DMS 273 treated with DMSO at 0.1 percent for 48 hours (cell line): Measurements from ENCODE around the gene MCUB.
"Not testable (repeated sequence)": the region's sequence is repeated elsewhere in the genome, so short reads cannot be mapped to it uniquely, and the experiment has no call there.

ENCODE experiments used
- DNase-seq: peaks from one replicate; lab custom pipeline; 2025; lab: John Stamatoyannopoulos, UW

Gene MCUB

DNA sequence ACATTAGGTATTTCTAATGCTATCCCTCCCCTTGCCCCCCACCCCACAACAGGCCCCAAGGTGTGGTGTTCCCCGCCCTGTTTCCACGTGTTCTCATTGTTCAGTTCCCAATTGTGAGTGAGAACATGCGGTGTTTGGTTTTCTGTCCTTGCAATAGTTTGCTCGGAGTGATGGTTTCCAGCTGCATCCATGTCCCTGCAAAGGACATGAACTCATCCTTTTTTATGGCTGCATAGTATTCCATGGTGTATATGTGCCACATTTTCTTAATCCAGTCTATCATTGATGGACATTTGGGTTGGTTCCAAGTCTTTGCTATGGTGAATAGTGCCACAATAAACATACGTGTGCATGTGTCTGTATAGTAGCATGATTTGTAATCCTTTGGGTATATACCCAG, 20.0 kb downstream of the MCUB start:
- not testable (repeated sequence) for DNase-seq

DNA sequence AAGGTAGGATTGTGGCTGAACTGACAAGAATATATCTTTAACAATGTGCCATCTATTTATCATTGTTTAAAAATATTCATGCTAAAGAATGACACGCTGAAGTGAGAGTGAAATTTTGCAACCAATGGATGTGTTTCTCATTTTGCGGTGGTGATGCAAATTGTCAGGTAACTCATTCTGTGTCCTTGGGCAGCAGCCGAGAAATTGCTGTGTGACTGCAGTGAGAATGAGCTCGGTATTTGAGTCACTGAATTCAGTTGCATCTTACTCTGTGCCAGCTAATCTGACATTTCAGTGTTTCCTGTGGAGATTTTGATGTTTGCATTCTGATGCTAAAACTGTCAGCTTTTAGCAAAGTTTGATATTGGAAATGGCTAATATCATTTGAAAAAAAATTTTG, 28.1 kb downstream of the MCUB start:
- no peak for DNase-seq

DNA sequence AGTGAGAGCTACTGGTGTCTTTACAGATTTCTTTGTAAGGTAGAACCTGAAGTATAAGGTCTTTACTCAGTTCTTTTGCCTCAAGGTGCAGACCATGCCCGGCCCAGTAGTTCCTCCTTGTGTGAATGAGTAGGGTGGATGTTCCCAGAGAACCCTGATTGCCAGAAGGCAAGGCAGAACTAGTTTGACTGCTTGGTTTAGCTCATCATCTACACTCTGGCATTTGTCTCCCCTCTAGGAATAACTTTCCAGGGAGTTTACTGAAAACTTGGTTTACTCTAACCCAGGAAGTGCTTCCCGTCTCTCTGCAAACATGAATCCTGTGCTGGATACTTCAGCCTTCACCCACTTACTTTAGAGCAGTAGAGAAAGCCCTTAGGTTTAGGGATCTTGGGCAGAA, 29.1 kb downstream of the MCUB start:
- DNase-seq, result no peak

DNA sequence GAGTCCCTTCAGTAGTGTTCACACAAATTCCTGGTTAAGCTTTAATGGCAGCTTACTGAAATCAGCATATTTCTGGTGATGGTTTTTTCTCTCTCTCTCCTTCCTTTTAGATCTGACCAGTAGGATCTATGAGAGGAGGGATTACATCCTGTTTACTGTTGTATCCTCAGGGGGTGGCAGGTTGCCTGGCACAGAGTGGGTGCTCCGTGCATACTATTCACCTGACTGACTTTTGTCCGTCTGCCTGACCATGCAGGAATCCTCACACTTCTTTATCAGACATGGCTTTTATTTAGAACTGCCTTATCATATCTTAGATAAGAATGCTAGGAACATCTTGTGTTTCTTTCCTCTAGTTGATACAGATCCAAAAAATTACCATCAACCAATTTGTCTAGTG, 29.6 kb downstream of the MCUB start:
- DNase-seq, result no peak

DNA sequence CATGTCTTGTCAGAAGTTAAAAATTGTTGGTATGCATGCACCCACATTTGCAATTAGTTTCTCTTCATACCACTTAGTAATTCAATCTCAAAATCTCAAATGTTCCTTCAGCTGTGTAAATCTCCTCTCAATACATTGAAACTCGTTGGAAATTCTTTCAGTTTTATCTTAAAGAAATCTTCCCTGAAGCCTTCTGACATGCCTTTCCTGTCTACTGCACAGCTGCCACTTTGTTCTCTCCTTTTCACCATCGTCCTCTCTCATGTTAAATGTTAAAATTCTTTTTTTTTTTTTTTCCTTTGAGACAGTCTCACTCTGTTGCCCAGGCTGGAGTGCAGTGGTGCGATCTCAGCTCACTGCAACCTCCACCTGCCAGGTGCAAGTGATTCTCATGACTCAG, 30.9 kb downstream of the MCUB start:
- DNase-seq, result no peak

DNA sequence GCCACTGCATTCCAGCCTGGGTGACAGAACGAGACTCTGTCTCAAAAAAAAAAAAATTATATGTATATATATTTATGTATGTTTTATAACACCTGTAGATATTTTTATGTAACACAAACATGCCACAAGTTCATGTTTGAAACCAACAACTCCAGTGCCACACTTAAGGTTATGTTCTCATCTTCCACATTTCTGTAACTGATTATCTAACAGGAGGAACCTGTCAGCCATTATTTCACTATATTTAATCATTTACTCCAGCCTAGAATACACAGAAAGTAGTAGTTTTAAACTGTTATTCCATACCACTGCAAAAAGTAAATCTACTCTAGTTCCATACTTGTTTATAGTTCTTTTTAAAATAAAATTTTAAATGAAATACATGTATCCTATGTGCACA, 32.3 kb downstream of the MCUB start:
- no peak for DNase-seq

DNA sequence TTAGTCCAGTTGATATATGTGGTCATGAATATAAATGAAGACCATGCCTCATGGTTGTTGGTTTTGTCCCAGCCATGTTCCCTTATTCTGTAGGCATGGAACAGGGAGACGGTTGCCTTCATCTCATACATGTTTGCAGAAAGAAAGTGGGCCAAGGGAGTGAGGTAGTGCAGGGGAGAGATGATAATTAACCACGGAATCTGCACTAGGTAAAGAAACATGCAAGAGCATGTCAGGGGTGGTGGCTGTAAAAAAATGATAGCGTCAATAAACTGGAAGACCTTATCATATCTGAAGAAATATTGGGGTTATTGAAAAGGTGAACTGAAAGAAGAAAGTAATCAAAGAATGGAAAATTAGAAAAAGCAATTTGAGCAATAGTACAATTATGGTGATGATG, 35.1 kb downstream of the MCUB start:
- DNase-seq, result not testable (repeated sequence)

DNA sequence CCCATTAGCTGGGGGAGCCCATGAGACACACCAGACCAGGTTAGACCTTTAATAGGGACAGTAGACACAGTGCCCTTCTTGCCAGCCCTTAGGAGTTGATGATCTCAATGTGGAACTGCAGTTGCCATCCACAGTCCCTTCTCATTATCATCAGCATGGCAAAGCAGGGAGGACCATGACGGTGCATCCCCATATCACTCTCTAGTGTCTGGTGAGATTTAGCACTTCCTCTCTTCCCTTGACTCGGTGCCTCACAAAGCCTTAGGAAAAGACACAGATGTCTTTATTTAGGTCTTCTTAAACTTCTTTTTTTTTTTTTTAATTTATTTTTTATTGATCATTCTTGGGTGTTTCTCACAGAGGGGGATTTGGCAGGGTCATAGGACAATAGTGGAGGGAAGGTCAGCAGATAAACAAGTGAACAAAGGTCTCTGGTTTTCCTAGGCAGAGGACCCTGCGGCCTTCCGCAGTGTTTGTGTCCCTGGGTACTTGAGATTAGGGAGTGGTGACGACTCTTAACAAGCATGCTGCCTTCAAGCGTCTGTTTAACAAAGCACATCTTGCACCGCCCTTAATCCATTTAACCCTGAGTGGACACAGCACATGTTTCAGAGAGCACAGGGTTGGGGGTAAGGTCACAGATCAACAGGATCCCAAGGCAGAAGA, 36.5 kb downstream of the MCUB start:
- DNase-seq, result not testable (repeated sequence)

DNA sequence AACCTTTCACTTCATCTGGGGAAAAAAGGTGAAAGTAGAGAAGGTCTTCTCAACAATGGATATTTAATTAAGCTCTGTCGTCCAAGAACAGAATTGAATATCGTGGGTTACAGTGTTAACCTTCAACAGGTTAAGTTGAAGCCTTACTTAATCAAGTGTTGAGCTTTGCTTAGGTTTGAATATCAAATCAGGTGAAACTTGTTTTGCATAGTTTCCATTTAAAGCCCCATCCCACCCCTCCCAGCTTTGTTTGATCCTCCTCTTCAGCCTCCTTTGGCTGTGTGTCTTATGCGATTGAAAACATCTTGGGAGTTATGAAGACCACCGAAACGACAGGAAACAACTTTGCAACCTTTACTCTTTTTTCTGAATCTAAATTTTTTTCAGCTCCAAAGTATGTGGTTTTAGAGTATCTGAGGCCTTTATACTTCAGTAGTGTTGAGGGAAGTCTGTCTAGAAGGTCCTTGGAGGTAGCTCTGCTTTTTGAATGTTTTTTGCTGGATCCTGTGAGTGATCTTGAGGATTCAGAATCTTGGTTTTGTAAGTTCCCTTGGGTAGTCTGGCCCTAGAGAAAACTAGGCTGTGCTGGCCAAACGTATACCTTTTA, 39.1 kb downstream of the MCUB start:
- DNase-seq, result no peak

DNA sequence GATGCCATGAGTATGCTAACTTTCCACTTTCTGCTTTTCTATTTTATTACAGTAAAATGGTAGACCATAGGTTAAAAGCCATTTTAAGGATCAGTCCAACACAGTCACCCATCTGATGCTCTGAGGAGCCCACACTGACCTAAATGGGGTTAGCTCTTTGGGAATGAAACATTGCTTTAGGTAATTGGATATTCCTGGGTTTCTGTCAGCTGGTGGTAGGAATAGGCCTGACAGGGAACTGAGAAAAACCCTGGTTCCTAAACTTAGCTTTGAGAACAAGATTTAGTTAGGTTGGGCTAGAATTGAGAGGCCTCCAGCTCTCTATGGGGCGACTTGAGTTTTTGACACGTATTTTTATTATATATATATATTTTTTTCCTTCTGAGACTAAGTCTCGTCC, 40.4 kb downstream of the MCUB start:
- no peak for DNase-seq

DNA sequence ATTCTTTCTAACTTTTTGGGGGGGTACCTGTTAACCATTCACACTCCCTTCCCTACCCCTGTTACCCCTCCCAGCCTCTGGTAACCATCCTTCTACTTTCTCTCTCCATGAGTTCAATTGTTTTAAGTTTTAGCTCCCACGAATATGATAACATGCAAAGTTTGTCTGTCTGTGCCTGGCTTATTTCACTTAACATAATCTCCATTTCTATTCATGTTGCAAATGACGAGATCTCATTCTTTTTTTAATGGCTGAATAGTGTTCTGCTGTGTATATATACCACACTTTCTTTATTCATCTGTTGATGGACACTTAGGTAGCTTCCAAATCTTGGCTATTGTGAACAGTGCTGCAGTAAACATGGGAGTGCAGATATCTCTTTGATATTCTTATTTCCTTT, 41.3 kb downstream of the MCUB start:
- no peak for DNase-seq

DNA sequence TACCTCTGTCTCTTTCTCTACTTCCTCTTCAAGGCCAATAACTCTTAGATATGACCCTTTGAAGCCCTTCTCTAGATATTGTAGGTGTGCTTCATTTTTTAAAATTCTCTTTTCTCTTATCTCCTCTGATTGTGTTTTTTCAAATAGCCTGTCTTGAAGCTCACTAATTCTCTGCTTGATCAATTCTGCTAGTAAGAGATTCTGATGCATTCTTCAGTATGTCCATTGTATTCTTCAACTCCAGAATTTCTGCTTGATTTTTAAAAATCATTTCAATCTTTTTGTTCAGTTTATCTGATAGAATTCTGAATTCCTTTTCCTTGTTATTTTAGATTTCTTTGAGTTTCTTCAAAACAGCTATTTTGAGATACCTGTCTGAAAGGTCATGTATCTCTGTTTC, 47.9 kb downstream of the MCUB start:
- DNase-seq, result no peak

DNA sequence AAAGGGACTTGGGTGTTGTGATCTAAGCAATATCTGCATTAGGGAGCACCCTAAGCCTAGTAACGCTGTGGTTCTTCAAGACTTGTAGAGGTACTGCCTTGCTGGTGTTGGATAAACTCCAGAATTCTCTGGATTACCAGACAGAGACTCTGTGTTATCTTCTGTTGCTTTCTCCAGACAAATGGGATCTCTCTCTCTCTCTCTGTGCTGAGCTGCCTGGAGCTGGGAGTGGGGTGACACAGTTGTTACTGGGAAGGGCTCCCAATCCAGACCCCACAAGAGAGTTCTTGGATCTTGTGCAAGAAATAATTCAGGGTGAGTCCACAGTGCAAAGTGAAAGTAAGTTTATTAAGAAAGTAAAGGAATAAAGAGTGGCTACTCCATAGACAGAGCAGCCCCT, 48.8 kb downstream of the MCUB start:
- no peak for DNase-seq

DNA sequence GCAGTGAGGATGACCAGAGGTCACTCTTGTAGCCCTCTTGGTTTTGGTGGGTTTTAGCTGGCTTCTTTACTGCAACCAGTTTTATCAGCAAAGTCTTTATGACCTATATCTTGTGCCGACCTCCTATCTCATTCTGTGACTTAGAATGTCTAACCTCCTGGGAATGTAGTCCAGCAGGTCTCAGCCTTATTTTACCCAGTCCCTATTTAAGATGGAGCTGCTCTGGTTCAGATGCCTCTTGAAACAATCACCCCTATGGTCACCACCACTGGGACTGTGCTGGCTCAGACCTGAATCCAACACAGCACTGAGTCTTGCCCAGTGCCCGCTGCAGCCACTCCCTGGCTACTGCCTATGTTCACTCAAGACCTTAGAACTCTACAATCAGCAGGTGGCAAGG, 49.4 kb downstream of the MCUB start:
- no peak for DNase-seq

DNA sequence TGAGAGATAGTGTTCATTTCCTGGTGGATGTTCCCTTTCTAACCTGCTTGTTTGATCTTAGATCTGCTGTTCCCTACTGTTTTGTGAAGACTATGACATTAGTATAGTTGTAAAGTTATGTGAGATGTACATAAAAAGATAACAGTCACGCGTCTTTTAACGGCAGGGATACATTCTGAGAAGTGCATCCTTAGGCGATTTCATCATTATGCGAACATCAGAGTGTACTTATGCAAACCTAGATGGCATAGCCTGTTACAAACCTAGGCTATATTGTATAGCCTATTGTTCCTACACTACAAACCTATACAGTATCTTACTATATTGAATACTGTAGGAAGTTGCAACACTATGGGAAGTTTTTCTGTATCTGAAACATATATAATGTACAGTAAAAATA, 50.4 kb downstream of the MCUB start:
- no peak for DNase-seq

DNA sequence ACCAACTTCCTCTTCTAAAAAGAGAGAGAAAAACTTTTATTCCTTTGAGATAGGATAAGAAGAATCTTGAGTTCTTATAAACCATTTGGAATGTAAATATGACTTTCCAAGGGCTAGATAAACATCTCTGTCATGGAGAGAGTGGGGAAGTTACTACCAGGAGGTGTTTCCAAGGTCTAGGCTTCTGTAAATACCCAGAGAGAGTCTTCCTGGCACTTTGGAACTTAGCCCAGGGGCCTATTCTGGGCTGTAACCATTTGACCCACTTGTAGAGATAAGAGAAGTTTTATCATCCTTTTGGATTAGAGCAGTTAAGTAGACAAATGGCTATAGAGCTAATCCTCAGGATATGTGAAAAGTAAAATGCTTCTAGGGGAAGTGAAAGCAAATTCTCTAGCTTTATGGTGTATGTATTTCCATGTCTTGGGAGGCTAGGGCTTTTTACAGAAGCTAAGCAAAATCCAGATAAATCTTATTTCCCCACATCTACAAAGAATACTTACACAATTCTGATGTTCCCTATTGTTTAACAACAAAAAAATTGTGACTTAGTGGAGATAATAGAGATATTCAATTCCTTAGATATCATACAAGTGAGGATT, 51.1 kb downstream of the MCUB start:
- DNase-seq, result no peak

DNA sequence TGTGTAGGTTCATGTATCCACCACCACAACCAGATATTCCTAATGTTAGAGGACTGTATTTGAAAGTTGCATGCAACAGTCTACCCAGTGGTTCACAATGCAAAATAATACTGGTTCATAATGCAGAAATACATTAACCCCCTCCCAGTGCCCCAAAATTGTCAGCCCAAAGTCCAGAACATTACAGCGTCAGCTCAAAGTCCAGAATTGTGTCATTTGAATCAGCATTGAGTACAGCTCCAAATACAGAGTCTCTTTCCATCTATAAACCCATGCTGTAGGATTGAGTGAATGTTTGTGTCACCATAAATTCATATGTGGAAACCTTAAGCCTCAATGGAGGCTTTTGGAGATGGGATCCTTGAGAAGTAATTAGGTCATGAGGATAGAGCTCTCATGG, 54.0 kb downstream of the MCUB start:
- no peak for DNase-seq

DNA sequence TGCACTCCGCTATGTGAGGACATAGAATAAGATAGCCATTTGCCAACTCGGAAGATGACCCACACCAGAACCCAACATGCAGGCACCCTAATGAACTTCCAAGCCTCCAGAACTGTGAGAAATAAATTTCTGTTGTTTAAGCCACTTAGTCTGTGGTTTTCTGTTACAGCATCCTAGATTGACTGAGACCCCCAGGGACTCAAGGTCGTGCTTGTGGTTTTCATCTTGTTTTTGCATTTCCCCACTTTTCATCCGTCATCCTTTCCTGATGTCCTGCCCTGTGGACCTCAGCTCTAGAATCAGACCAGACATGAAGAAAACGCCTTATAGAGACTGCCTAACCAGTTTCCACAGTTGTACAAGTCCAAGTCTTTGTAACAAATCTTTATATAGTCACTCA, 54.4 kb downstream of the MCUB start:
- no peak for DNase-seq

DNA sequence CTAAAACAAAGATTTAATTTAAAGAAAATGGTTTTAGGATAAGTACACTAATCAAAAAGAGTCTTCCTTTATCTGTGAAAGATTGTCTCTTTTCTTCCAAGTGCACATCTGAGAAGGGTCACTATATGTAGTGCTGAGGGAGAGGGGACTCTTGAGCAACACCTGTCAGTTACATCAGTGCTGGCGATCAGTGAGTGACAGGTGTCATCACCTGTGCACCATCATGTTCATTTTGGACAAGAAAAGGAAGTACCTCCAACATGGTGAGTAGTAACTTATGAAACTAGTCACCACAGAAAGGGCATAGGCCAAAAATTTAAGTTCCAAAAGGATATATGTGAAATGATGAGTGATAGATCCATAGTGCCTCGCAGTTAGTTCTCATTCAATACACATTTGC, 55.7 kb downstream of the MCUB start:
- no peak for DNase-seq

DNA sequence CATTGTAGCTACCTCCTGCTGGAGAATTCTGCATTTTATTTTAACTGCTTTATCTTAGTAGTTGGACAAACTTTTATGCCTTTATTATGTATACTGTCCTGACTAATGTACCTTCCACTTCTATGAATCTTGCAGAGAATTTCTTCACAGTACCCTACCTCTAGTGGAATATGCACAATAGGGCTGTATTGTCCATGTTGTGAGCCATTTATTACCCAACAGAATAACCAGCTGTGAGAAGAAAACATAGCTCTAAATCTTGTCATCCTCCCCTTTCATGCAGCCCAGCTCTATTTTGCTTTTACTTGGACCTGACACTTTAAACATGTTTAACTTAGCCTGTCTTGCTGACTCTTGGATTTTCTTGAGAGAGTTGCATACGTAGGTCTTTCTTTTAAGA, 56.2 kb downstream of the MCUB start:
- no peak for DNase-seq

DNA sequence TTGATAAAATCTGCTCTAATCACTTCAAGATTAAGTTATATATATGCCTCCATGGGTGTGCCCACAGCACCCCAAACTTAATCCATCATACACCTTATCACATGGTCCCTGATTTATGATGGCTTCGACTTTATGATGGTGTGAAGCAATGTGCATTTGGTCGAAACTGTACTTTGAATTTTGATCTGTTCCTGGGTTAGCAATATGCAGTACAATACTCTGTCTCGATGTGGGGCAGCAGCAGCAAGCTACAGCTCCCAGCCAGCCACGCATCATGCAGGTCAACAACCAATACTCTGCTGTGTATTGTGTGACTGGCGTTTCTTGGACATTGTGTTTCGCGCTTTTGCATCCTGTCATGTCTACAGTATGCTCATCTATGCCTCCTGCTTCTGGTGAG, 62.6 kb downstream of the MCUB start:
- no peak for DNase-seq

DNA sequence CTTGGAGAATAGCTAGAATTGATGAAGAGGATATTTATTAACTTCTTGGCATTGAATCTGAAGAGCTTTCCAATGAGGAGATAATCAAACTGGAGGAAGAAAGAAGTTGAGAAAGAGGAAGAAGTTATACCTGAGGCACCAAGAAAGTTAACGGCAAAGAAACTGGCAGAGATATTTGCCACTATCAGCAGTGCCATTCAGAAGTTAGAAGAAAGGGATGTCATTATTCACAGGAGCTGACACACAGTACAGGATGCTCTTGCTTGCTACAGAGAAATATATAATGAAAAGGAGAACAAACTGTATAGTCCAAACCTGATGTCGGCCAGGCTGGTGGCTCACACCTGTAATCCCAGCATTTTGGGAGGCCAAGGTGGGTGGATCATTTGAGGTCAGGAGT, 64.5 kb downstream of the MCUB start:
- DNase-seq, result no peak

DNA sequence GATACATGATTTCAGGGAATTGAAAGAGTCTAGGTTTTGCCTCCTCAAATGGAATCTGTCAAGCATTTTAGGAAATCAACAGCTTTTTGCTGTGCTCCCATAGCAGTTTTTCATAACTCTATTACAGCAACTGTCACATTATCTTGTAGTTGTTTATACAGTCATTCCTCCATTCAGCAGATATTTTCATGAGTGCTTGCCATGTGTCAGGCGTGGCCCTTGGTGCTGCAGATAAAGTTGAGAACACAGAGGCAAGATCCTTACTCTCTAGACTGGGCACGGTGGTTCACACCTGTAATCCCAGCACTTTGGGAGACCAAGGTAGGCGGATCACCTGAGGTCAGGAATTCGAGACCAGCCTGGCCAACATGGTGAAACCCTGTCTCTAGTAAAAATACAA, 67.3 kb downstream of the MCUB start:
- DNase-seq, result no peak

DNA sequence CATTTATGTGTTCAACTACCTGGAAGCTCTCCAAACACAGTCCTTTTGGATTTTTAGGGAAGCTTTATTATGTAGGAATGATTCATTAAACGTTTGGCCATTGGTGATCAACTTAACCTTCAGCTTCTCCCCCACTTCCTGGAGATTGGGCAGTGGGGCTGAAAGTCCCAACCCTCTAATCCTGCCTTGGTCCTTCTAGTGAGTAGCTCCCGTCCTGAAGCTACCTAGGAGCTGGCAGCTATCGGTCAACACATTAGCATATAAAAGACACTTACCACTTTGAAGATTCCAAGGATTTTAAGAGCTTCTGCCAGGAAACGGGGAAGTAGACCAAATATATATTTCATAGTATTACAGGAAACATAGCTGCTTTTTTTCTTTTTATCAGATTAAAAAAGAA, 69.7 kb downstream of the MCUB start:
- no peak for DNase-seq
